Ishikawa (cell line): ENCODE data around the gene PLA2G4A.

Experiments used
- CEBPB ChIP-seq: IDR thresholded peaks from 2 replicates; pipeline ENCODE4 v1.6.1; 2012
- CREB1 ChIP-seq: IDR thresholded peaks from 2 replicates; pipeline ENCODE4 v1.6.1; 2012; ENCODE audit warnings: low read depth
- EGR1 ChIP-seq: IDR thresholded peaks from 2 replicates; pipeline ENCODE4 v1.6.1; 2012
- EP300 ChIP-seq: IDR thresholded peaks from 2 replicates; pipeline ENCODE4 v1.6.1; 2012; ENCODE audit warnings: borderline replicate concordance
- FOXM1 ChIP-seq: IDR thresholded peaks from 2 replicates; pipeline ENCODE4 v1.6.1; 2012; ENCODE audit warnings: low read depth, borderline replicate concordance
- MAX ChIP-seq: IDR thresholded peaks from 2 replicates; pipeline ENCODE4 v1.6.1; 2012
- NFIC ChIP-seq: IDR thresholded peaks from 2 replicates; pipeline ENCODE4 v1.6.1; 2012
- RAD21 ChIP-seq: IDR thresholded peaks from 2 replicates; pipeline ENCODE4 v1.6.1; 2012; ENCODE audit warnings: low read depth
- REST ChIP-seq: IDR thresholded peaks from 2 replicates; pipeline ENCODE4 v1.6.1; 2012; ENCODE audit warnings: low read depth, mild to moderate bottlenecking
- TAF1 ChIP-seq: IDR thresholded peaks from 2 replicates; pipeline ENCODE4 v1.6.1; 2012; ENCODE audit warnings: low read depth, mild to moderate bottlenecking
- TEAD4 ChIP-seq: IDR thresholded peaks from 2 replicates; pipeline ENCODE4 v1.6.1; 2012
- YY1 ChIP-seq: IDR thresholded peaks from 2 replicates; pipeline ENCODE4 v1.6.1; 2012; ENCODE audit warnings: low read depth
- ZBTB7A ChIP-seq: IDR thresholded peaks from 2 replicates; pipeline ENCODE4 v1.6.1; 2012; ENCODE audit warnings: low read depth

- TF ChIP-seq EP300 (no peak), YY1 (no peak), RAD21 (no peak), EGR1 (no peak), TAF1 (no peak), CEBPB (no peak), TEAD4 (no peak), CREB1 (no peak), FOXM1 (no peak), NFIC (no peak), ZBTB7A (no peak), REST (no peak), MAX (no peak)
Observed at GRCh38 chr1:186792870-186793581, 35.7 kb upstream of the PLA2G4A start.
